HepG2 (cell line): ENCODE measurements around the gene ZFAND3. TPM values are rescaled to one million over a fixed set of nuclear protein-coding genes. Genes with fewer than 3 reads are reported as not detected.
A peak's percentile ranks its signal among the peaks of the same experiment; 100 is the strongest.
"Not testable (repeated sequence)": the region's sequence is repeated elsewhere in the genome, so short reads cannot be mapped to it uniquely, and the experiment has no call there.

Source experiments
- ATAC-seq: fragments of 200-7000 bp; cut with Tn5 transposase; 3 replicates; pipeline ENCODE4 v1.9.1; 2020; ENCODE audit warnings: mild to moderate bottlenecking, moderate library complexity
- BruUV-seq: library from RNA; stranded (reverse); fragments of 400-500 nt; replicated peaks from 2 replicates; lab custom pipeline; 2021; lab: Mats Ljungman, UMichigan
- CTCF ChIA-PET: fragments of 300-600 bp; formaldehyde crosslinking; extraction: SDS; loops from one replicate; lab custom pipeline; 2021; ENCODE audit warnings: low total read pairs, inconsistent platforms, low intra/inter-chr PET ratio; lab: Yijun Ruan, JAX
- POLR2A ChIA-PET: fragments of 350-600 bp; sonication (Branson Sonifier 250); formaldehyde crosslinking; loops from one replicate; lab custom pipeline; 2020; ENCODE audit warnings: antibody characterized with exemption, inconsistent platforms; lab: Yijun Ruan, JAX
- DNase-seq: peaks from one replicate; pipeline ENCODE4 v3.0.0-alpha.2; 2015; ENCODE audit warnings: low spot score
- FAIRE-seq: peaks from 3 replicates; lab custom pipeline; 2011; peaks lifted over from hg19 to GRCh38; lab: Jason Lieb, UNC
- H2AFZ ChIP-seq: one replicate; pipeline ENCODE4 v1.6.1; 2011; ENCODE audit warnings: low read length, inconsistent platforms
- H3K27ac ChIP-seq: fragments of 300-600 bp; 3 replicates; pipeline ENCODE4 v1.8.0; 2011; ENCODE audit warnings: mixed run types, mild to moderate bottlenecking, mixed read lengths, low read length, inconsistent platforms; ENCODE audit not compliant: insufficient read depth; ENCODE audit errors: extremely low read length
- H3K27me3 ChIP-seq, 2 experiments: fragments of 200-600 bp in 1 of 2; 2 replicates in 1 of 2; 3 replicates in 1 of 2; pipeline versions ENCODE4 v1.6.0 to v1.8.0; 2011; ENCODE audit warnings: low read length in 2 of 2, mild to moderate bottlenecking in 2 of 2, moderate library complexity in 2 of 2, inconsistent platforms in 1 of 2; ENCODE audit not compliant: insufficient read depth in 2 of 2, control insufficient read depth in 1 of 2
- H3K36me3 ChIP-seq, 2 experiments: fragments of 200-600 bp in 1 of 2; replicated peaks in 1 of 2; 2 replicates in 1 of 2; 3 replicates in 1 of 2; pipeline versions ENCODE4 v1.5.1 to v1.8.0; 2011; ENCODE audit warnings: low read length in 2 of 2, inconsistent platforms in 1 of 2; ENCODE audit not compliant: insufficient read depth in 2 of 2, control insufficient read depth in 1 of 2
- H3K4me1 ChIP-seq: 2 replicates; pipeline ENCODE4 v1.5.1; 2012; ENCODE audit warnings: low read length, inconsistent platforms; ENCODE audit not compliant: insufficient read depth
- H3K4me2 ChIP-seq: 2 replicates; pipeline ENCODE4 v1.6.0; 2011; ENCODE audit warnings: low read depth, low read length, inconsistent platforms
- H3K4me3 ChIP-seq, 3 experiments: fragments of 200-600 bp in 1 of 3; sonication (generic), shearing (Covaris generic) in 1 of 3; replicated peaks in 1 of 3; 2 replicates each; pipeline ENCODE4 v1.5.1; 2011 to 2016; ENCODE audit warnings: low read length in 3 of 3, inconsistent platforms in 2 of 3, low read depth in 2 of 3, mild to moderate bottlenecking in 2 of 3, control low read depth in 1 of 3, mixed read lengths in 1 of 3; ENCODE audit not compliant: insufficient read depth in 1 of 3
- H3K79me2 ChIP-seq: one replicate; pipeline ENCODE4 v1.6.1; 2011; ENCODE audit warnings: low read length, inconsistent platforms; ENCODE audit not compliant: insufficient read depth
- H3K9ac ChIP-seq: 2 replicates; pipeline ENCODE4 v1.6.0; 2011; ENCODE audit warnings: mild to moderate bottlenecking, low read depth, low read length, inconsistent platforms; ENCODE audit not compliant: insufficient read depth
- H3K9me3 ChIP-seq: 2 replicates; pipeline ENCODE4 v1.5.1; 2012; ENCODE audit warnings: mild to moderate bottlenecking, low read length
- H4K20me1 ChIP-seq: 2 replicates; pipeline ENCODE4 v1.6.0; 2011; ENCODE audit warnings: inconsistent platforms, mild to moderate bottlenecking, low read length, moderate library complexity; ENCODE audit not compliant: insufficient read depth
- BRD4 ChIP-seq: sonication (generic); formaldehyde crosslinking; IDR thresholded peaks from 2 replicates; pipeline ENCODE4 v1.4.0; 2020; ENCODE audit warnings: missing genetic modification reagents
- IKZF1 ChIP-seq: fragments of 450-650 bp; IDR thresholded peaks from 2 replicates; pipeline ENCODE4 v1.7.1; 2016
- JUNB ChIP-seq: sonication (generic); formaldehyde crosslinking; IDR thresholded peaks from 2 replicates; pipeline ENCODE4 v1.8.0; 2022; ENCODE audit warnings: missing genetic modification reagents, mild to moderate bottlenecking, borderline replicate concordance
- NONO ChIP-seq, 2 experiments: fragments of 450-650 bp in 1 of 2; sonication (generic) in 1 of 2; formaldehyde crosslinking in 1 of 2; IDR thresholded peaks in 1 of 2; conservative IDR thresholded peaks in 1 of 2; 2 replicates each; pipeline versions ENCODE4 v1.6.1 to v1.8.0; 2017 to 2022; ENCODE audit warnings: mild to moderate bottlenecking in 1 of 2, missing genetic modification reagents in 1 of 2, moderate library complexity in 1 of 2
- SPEN ChIP-seq: sonication (generic); formaldehyde crosslinking; IDR thresholded peaks from 2 replicates; pipeline ENCODE4 v1.5.1; 2020; ENCODE audit warnings: low read depth, mild to moderate bottlenecking, missing genetic modification reagents
- ZMYM3 ChIP-seq: sonication (generic); formaldehyde crosslinking; IDR thresholded peaks from 2 replicates; pipeline ENCODE4 v1.5.1; 2020; ENCODE audit warnings: mild to moderate bottlenecking, missing genetic modification reagents
- ZNF138 ChIP-seq: sonication (generic); formaldehyde crosslinking; IDR thresholded peaks from 2 replicates; pipeline ENCODE4 v1.5.0; 2020; ENCODE audit warnings: mild to moderate bottlenecking, low read depth, missing genetic modification reagents
- ZNF558 ChIP-seq: sonication (generic); formaldehyde crosslinking; IDR thresholded peaks from 2 replicates; pipeline ENCODE4 v1.9.0; 2022; ENCODE audit warnings: mild to moderate bottlenecking, missing genetic modification reagents, borderline replicate concordance
- ZNF720 ChIP-seq: sonication (generic); formaldehyde crosslinking; IDR thresholded peaks from 2 replicates; pipeline ENCODE4 v1.4.0; 2020; ENCODE audit warnings: missing genetic modification reagents
- WGBS: methylation state at CpG from one replicate; pipeline ENCODE4 v1.1.6; 2017; ENCODE audit warnings: low lambda C conversion rate; 5-methylcytosine and 5-hydroxymethylcytosine counted together
- in situ Hi-C: cut with HindIII; loops from 2 replicates; pipeline ENCODE4 v1.10.0; 2017; ENCODE audit warnings: low pct_unique_long_range_greater_than_20kb; ENCODE audit not compliant: extremely low pct_ligation_motif_present
- intact Hi-C: fragments of 100-400 bp; cut with micrococcal nuclease; formaldehyde crosslinking; loops from one replicate; pipeline ENCODE4 v1.10.0; 2022; ENCODE audit not compliant: unreplicated experiment
- polyA plus RNA-seq, 8 experiments: library from polyadenylated mRNA; depleted of rRNA in 3 of 8; stranded (reverse) in 7 of 8; unstranded in 1 of 8; fragments of >200 nt; fragmentation: Illumina TruSeq in 4 of 8; extraction: Trizol in 4 of 8; gene quantifications; 2 replicates each; pipeline versions ENCODE4 v1.2.1 to v1.2.3, GENCODE V29; 2011 to 2016; ENCODE audit warnings: low read depth in 4 of 8, missing spikeins in 1 of 8, mixed read lengths in 1 of 8; ENCODE audit not compliant: insufficient read depth in 1 of 8
- total RNA-seq, 5 experiments: library from RNA; depleted of rRNA; stranded (reverse); fragments of >200 nt; fragmentation: Illumina TruSeq; extraction: Trizol; gene quantifications; 2 replicates each; pipeline ENCODE4 v1.2.3, GENCODE V29; 2016; ENCODE audit warnings: low read depth in 1 of 5
- TF ChIP-seq, protein P1 (sequence below): sonication (generic); formaldehyde crosslinking; conservative IDR thresholded peaks from 2 replicates; pipeline ENCODE4 v1.8.1; 2023; ENCODE audit warnings: missing genetic modification reagents
- TF ChIP-seq, protein P2 (sequence below): sonication (generic); formaldehyde crosslinking; IDR thresholded peaks from 2 replicates; pipeline ENCODE4 v1.5.1; 2020; ENCODE audit warnings: mild to moderate bottlenecking, moderate library complexity, missing genetic modification reagents

The ZFAND3 gene
- total and polyA plus RNA-seq, 2 of the 13 experiments (the other 11 are each of a cell fraction or from before 2014, with no cell fraction given) = 16.4 to 17.1 TPM

- ATAC-seq; H3K9ac ChIP-seq; FAIRE-seq; POLR2A ChIA-PET; H3K27me3 ChIP-seq; H3K9me3 ChIP-seq; intact Hi-C loops; H3K4me2 ChIP-seq; CTCF ChIA-PET; H2AFZ ChIP-seq; DNase-seq; in situ Hi-C loops; BruUV-seq; H3K27ac ChIP-seq; H3K36me3 ChIP-seq; H3K4me3 ChIP-seq; TF ChIP-seq NONO (IDR thresholded peaks at IDR 0.05): not testable (repeated sequence)
- H3K4me1 ChIP-seq = peaks cover 28% of the 10 kb centered on the region
- 93% methylated on average over 2 of the region's 2 CpGs for whole genome bisulfite sequencing
- TF ChIP-seq JUNB (CRISPR knock-in tag) (0 out of 2 replicates have a peak, but pooled peaks have one; percentile 12), NONO (CRISPR knock-in tag; conservative IDR thresholded peaks at IDR 0.05) (0 out of 2 replicates have a peak, but pooled peaks have one; percentile 22), ZMYM3 (0 out of 2 replicates have a peak, but pooled peaks have one; percentile 43)
- peaks cover 61% of the 10 kb centered on the region for H3K79me2 ChIP-seq
- 0 out of 2 replicates have a peak, but pooled peaks cover 10% of the 10 kb centered on the region for H4K20me1 ChIP-seq
Observed at GRCh38 chr6:37948584-37948983, 129.1 kb downstream of the ZFAND3 start.

DNA sequence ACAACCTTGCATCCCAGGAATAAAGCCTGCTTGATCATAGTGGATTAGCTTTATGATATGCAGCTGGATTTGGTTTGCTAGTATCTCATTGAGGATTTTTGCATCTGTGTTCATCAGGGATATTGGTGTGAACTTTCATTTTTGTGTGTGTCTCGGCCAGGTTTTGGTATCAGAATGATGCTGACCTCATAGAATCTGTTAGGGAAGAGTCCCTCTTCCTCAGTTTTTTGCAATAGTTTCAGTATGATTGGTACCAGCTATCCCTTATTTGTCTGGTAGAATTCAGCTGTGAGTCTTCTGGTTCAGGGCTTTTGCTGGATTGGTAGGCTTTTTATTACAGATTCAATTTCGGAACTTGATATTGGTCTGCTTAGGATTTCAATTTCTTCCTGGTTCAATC, 132.5 kb downstream of the ZFAND3 start:
- H3K4me1 ChIP-seq = peaks cover 13% of the 10 kb centered on the region
- no peak overlapping the region for H3K9ac ChIP-seq
- TF ChIP-seq SPEN (CRISPR knock-in tag) = no peak
- TF ChIP-seq ZNF558 (CRISPR knock-in tag) = no peak
- no peak for TF ChIP-seq ZNF720 (CRISPR knock-in tag)
- TF ChIP-seq, protein P1, sequence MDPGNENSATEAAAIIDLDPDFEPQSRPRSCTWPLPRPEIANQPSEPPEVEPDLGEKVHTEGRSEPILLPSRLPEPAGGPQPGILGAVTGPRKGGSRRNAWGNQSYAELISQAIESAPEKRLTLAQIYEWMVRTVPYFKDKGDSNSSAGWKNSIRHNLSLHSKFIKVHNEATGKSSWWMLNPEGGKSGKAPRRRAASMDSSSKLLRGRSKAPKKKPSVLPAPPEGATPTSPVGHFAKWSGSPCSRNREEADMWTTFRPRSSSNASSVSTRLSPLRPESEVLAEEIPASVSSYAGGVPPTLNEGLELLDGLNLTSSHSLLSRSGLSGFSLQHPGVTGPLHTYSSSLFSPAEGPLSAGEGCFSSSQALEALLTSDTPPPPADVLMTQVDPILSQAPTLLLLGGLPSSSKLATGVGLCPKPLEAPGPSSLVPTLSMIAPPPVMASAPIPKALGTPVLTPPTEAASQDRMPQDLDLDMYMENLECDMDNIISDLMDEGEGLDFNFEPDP (CRISPR knock-in tag) = no peak
- TF ChIP-seq, protein P2, sequence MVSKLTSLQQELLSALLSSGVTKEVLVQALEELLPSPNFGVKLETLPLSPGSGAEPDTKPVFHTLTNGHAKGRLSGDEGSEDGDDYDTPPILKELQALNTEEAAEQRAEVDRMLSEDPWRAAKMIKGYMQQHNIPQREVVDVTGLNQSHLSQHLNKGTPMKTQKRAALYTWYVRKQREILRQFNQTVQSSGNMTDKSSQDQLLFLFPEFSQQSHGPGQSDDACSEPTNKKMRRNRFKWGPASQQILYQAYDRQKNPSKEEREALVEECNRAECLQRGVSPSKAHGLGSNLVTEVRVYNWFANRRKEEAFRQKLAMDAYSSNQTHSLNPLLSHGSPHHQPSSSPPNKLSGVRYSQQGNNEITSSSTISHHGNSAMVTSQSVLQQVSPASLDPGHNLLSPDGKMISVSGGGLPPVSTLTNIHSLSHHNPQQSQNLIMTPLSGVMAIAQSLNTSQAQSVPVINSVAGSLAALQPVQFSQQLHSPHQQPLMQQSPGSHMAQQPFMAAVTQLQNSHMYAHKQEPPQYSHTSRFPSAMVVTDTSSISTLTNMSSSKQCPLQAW = no peak
- TF ChIP-seq BRD4 (CRISPR knock-in tag) = no peak
- no peak for TF ChIP-seq IKZF1
- TF ChIP-seq ZNF138 (CRISPR knock-in tag) = no peak
- no peak overlapping the region for H2AFZ ChIP-seq
- ATAC-seq (no peak), DNase-seq (no peak), FAIRE-seq (no peak)
- intact Hi-C loops = no loop called here
- no peak overlapping the region for H3K4me2 ChIP-seq
- no peak overlapping the region for H3K27ac ChIP-seq
- no TSS peak for BruUV-seq
- ChIA-PET POLR2A (no interaction called here), CTCF (no interaction called here)
- 95% methylated on average over 2 of the region's 2 CpGs for WGBS
- peaks cover 68% of the 10 kb centered on the region for H3K79me2 ChIP-seq
- H3K9me3 ChIP-seq = no peaks in the 10 kb centered on the region
- no peaks in the 10 kb centered on the region for H3K36me3 ChIP-seq
- no peaks in the 10 kb centered on the region for H3K27me3 ChIP-seq
- H4K20me1 ChIP-seq = 0 out of 2 replicates have a peak, but pooled peaks cover 8% of the 10 kb centered on the region
- in situ Hi-C loops = no loop called here
- no peak overlapping the region for H3K4me3 ChIP-seq
